NCI-H526 (cell line): ENCODE measurements around the gene FOXE3.

ENCODE experiments used
- DNase-seq, 2 experiments: peaks; one replicate each; lab custom pipeline; 2025; lab: John Stamatoyannopoulos, UW

FOXE3 gene

GRCh38 chr1:47435506-47436303 lies 19.6 kb downstream of the FOXE3 start:
- DNase-seq: no peak

- DNase-seq: peak; percentile 40 to 86
These were observed 20.4 kb downstream of the FOXE3 start for GRCh38 chr1:47436304-47436978.

GRCh38 chr1:47436979-47437446 lies 20.9 kb downstream of the FOXE3 start:
- peak; percentile 40 to 77 for DNase-seq

GRCh38 chr1:47437447-47438164 lies 21.5 kb downstream of the FOXE3 start, which contains the start of gene FOXD2:
TSS of gene FOXD2 (plus strand) at chr1:47438044. CDS start at chr1:47438136, 92 bp downstream.
- DNase-seq: peak; percentile 81 to 97

- peak in 1 of 2 experiments; percentile 39 for DNase-seq
These were observed 22.3 kb downstream of the FOXE3 start for GRCh38 chr1:47438165-47439016.

GRCh38 chr1:47439017-47439818 lies 23.1 kb downstream of the FOXE3 start:
- no peak for DNase-seq

- no peak for DNase-seq
These were observed 23.9 kb downstream of the FOXE3 start for GRCh38 chr1:47439819-47440598.

- no peak for DNase-seq
These were observed 24.6 kb downstream of the FOXE3 start for GRCh38 chr1:47440599-47441081.

- DNase-seq: no peak
These were observed 25.5 kb downstream of the FOXE3 start for GRCh38 chr1:47441450-47442106.

- DNase-seq: no peak
These were observed 26.1 kb downstream of the FOXE3 start for GRCh38 chr1:47442202-47442601.

- no peak for DNase-seq
These were observed 26.9 kb downstream of the FOXE3 start for GRCh38 chr1:47442842-47443529.

GRCh38 chr1:47443530-47444296 lies 27.6 kb downstream of the FOXE3 start:
- DNase-seq: no peak

GRCh38 chr1:47444297-47444561 lies 28.1 kb downstream of the FOXE3 start:
- DNase-seq: no peak

GRCh38 chr1:47444562-47445465 lies 28.7 kb downstream of the FOXE3 start:
- no peak for DNase-seq

GRCh38 chr1:47445823-47446550 lies 29.9 kb downstream of the FOXE3 start:
- no peak for DNase-seq
